Measurements from ENCODE around the gene ZBTB12.
A peak's percentile ranks its signal among the peaks of the same experiment; 100 is the strongest.
"Not testable (repeated sequence)": the region's sequence is repeated elsewhere in the genome, so short reads cannot be mapped to it uniquely, and the experiment has no call there.

The ZBTB12 gene

GRCh38 chr6:31920811-31921210, 18.9 kb upstream of the ZBTB12 start:
- no peak for DNase-seq

GRCh38 chr6:31919624-31920303, 17.9 kb upstream of the ZBTB12 start:
- DNase-seq: no peak

- no peak for DNase-seq
These were observed 16.3 kb upstream of the ZBTB12 start for GRCh38 chr6:31918069-31918720.

GRCh38 chr6:31915756-31916155, 13.9 kb upstream of the ZBTB12 start:
- DNase-seq: no peak

GRCh38 chr6:31915351-31915750, 13.5 kb upstream of the ZBTB12 start:
- DNase-seq: no peak

GRCh38 chr6:31911826-31912585, 10.1 kb upstream of the ZBTB12 start:
- DNase-seq: no peak

- DNase-seq: not testable (repeated sequence)
These were observed 7.4 kb upstream of the ZBTB12 start for GRCh38 chr6:31909298-31909697.

GRCh38 chr6:31908791-31909190, 6.9 kb upstream of the ZBTB12 start:
- DNase-seq: no peak

- DNase-seq: not testable (repeated sequence)
These were observed 6.4 kb upstream of the ZBTB12 start for GRCh38 chr6:31908255-31908654.

GRCh38 chr6:31907158-31907813, 5.4 kb upstream of the ZBTB12 start:
- no peak for DNase-seq

- DNase-seq: not testable (repeated sequence)
These were observed 4.8 kb upstream of the ZBTB12 start for GRCh38 chr6:31906727-31907126.

GRCh38 chr6:31906122-31906521, 4.2 kb upstream of the ZBTB12 start:
- no peak for DNase-seq

GRCh38 chr6:31905041-31905440, 3.2 kb upstream of the ZBTB12 start:
- DNase-seq: no peak

GRCh38 chr6:31903957-31904356, 2.1 kb upstream of the ZBTB12 start:
- DNase-seq: no peak

GRCh38 chr6:31901415-31901952, 402 bp downstream of the ZBTB12 start:
- peak in 42 of 56 donors; percentile 31 to 87 (median 71) for DNase-seq

- peak in 17 of 56 donors; percentile 22 to 60 (median 49) for DNase-seq
These were observed 920 bp downstream of the ZBTB12 start for GRCh38 chr6:31900917-31901414.

GRCh38 chr6:31899882-31900722, 1.8 kb downstream of the ZBTB12 start:
- no peak for DNase-seq

- DNase-seq: no peak
These were observed 2.7 kb downstream of the ZBTB12 start for GRCh38 chr6:31899215-31899614.

GRCh38 chr6:31898383-31899011, 3.4 kb downstream of the ZBTB12 start:
- DNase-seq: peak in 14 of 56 donors; percentile 13 to 52 (median 36)
